MG63 (cell line): ENCODE measurements around the gene IFT122. TPM values are rescaled to one million over a fixed set of nuclear protein-coding genes. Genes with fewer than 3 reads are reported as not detected.

Experiments used
- DNase-seq: peaks from one replicate; pipeline ENCODE4 v3.0.0-alpha.2; 2020
- H3K27me3 ChIP-seq: fragments of 250-450 bp; sonication (Bioruptor Pico); 2 replicates; pipeline ENCODE4 v1.5.1; 2020; ENCODE audit warnings: mild to moderate bottlenecking, moderate library complexity
- H3K36me3 ChIP-seq: fragments of 250-450 bp; sonication (Bioruptor Pico); 2 replicates; pipeline ENCODE4 v1.5.1; 2020; ENCODE audit warnings: mild to moderate bottlenecking, moderate library complexity
- H3K4me3 ChIP-seq: fragments of 250-450 bp; sonication (Bioruptor Pico); 2 replicates; pipeline ENCODE4 v1.5.1; 2020; ENCODE audit warnings: mild to moderate bottlenecking, moderate library complexity
- H3K9me3 ChIP-seq: fragments of 250-450 bp; sonication (Bioruptor Pico); 2 replicates; pipeline ENCODE4 v1.5.1; 2020; ENCODE audit warnings: mild to moderate bottlenecking, moderate library complexity
- total RNA-seq: library from RNA; depleted of rRNA; stranded (reverse); fragments of >200 nt; shearing (Covaris generic); gene quantifications from 2 replicates; pipeline ENCODE4 v1.2.3, GENCODE V29; 2014; ENCODE audit warnings: low replicate concordance

IFT122 gene
- total RNA-seq, 1 experiment from 2014 or later: 25.3 TPM

DNA sequence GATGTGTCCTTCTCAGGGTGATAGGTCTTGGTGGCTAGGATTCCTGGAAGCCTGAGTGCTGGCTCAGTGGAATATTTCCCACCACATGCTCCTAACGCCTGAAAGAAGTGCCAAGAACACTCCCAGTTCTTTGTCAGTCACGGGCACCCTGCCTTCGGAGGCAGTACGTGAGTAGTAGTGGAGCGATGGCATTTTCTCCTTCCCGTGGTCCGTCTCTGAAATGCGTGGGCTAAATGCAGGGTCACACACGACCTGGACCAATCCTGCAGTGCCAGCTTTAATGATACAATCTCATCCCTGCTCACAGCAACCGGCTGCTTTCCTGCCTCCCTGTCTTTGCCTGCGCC is 117.5 kb downstream of the IFT122 start:
- no peak for DNase-seq
- H3K9me3 ChIP-seq: no peaks in the 10 kb centered on the region
- peaks cover 39% of the 10 kb centered on the region for H3K36me3 ChIP-seq
- no peak overlapping the region for H3K4me3 ChIP-seq
- no peaks in the 10 kb centered on the region for H3K27me3 ChIP-seq

DNA sequence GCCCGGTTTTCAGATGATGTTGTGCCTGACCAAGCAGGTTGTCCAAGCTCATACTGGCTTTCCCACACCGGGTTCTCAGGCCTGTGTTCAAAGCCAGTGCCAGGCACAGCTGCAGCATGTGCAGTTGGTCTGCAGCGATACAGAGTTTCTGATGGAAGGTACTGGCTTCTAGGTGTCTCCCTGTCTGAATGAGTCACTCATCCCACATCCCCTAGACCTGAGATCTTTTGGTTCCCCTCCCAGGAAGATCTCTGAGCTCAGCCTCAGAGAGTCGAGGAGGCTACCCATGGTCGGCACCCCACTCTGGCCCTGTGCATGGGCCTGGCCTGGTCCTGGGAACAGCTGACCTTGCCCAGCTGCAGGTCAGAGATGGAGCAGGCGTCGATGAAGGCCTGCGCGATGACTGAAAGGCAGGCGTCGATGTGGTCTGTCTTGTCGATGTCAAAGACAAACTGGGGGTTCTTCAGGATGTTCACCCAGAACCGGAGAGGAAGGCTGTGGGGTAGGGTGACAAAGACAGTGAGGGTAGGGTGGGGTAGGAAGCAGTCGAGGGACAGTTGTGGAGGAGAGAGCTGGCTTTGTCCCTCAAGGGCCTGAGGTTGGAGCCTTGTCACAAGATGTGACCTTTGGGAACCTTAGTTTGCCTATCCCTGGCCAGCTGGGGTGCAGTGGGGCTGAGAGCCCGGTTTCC is 118.2 kb downstream of the IFT122 start:
- Histone ChIP-seq H3K27me3 (no peaks in the 10 kb centered on the region), H3K36me3 (peaks cover 43% of the 10 kb centered on the region), H3K4me3 (no peak overlapping the region), H3K9me3 (no peaks in the 10 kb centered on the region)
- no peak for DNase-seq

DNA sequence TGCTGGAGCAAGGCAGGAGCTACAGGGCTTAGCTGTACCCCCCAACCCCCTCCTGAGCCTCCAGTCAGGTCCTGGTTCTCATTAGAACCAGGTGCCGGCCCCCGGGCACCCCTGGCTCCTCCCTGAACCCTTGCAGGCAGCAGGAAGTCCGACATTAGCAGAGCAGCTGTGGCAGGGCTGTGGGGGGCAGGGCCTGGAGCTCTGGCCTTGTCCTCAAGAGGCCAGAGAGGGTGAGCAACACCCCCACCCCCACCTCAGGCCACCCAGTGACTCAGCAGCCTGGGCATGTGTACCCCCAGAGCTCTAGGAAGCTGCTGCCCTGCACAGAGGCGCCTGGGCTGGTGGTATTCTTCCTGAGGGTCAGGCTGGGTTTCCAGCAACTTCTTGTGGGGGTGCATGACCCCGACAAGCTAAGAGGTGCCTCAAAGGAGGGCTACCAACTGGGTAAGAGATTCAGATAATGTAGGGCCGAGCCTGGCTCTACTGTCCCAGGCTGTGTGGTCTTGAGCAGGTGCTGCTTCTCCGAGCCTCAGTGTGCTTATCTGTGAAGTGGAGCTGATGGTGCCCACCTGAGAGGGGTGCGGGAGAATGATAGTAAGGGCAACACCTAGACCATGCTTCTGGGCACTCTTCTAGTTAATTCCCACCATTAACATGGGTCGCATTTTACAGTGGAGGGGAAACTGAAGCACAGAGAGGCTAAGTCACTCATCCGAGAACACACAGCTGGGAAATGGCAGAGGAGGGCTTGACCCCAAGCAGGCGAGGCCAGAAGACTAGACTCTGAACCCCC is 118.9 kb downstream of the IFT122 start:
- Histone ChIP-seq H3K9me3 (no peaks in the 10 kb centered on the region), H3K27me3 (no peaks in the 10 kb centered on the region), H3K4me3 (no peak overlapping the region), H3K36me3 (peaks cover 45% of the 10 kb centered on the region)
- DNase-seq: peak; percentile 81

DNA sequence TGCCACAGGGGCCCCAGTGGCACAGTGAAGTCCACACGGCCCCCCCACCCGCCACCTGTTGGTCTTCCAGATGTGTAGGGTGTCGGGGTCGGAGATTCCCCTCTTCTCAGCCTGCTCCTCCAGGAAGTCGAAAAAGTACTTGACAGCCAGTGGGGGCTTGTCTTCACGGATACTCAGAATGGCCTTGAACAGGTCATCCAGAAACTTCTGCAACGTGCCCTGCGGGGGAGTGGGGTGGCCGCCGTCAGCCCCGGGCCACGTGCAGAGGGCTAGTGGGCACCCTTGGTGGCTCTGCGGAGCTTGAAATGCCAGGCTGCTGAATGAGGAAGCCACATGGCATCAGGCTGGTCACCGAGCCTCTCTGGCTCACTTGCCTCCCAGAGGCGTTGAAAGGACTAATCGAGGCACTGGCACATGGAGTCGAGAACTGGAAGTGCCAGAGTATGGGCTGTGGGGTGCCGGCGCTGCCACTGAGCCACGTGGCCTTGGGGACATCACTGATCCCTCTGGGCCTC is 119.6 kb downstream of the IFT122 start:
- Histone ChIP-seq H3K4me3 (no peak overlapping the region), H3K27me3 (no peaks in the 10 kb centered on the region), H3K36me3 (peaks cover 47% of the 10 kb centered on the region), H3K9me3 (no peaks in the 10 kb centered on the region)
- DNase-seq: no peak

DNA sequence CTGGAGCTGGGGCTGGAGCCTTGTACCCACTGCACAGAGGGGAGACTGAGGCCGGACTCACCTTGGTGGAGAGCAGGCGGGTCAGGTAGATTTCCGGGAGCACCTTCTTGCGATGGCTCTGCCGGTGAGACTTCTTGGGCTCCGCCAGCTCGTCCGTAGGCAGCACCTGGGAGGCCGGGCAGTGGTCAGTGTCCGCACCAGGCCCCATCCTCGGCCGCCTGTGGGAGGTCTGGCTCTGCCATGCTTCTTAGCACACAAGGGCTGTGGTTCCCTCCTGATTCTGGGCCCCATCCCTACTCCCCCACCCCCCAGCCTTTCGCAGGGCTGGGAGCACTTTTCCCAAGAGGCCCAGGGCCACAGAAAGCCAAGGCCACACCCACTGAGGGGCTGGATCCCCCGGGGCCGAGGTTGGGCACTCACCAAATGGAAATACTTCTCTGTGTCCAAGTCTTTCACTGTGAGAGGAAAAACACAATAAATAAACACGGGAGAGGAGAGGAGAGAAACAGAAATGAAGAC is 120.3 kb downstream of the IFT122 start:
- DNase-seq: peak; percentile 62
- Histone ChIP-seq H3K4me3 (no peak overlapping the region), H3K36me3 (peaks cover 47% of the 10 kb centered on the region), H3K27me3 (no peaks in the 10 kb centered on the region), H3K9me3 (no peaks in the 10 kb centered on the region)

DNA sequence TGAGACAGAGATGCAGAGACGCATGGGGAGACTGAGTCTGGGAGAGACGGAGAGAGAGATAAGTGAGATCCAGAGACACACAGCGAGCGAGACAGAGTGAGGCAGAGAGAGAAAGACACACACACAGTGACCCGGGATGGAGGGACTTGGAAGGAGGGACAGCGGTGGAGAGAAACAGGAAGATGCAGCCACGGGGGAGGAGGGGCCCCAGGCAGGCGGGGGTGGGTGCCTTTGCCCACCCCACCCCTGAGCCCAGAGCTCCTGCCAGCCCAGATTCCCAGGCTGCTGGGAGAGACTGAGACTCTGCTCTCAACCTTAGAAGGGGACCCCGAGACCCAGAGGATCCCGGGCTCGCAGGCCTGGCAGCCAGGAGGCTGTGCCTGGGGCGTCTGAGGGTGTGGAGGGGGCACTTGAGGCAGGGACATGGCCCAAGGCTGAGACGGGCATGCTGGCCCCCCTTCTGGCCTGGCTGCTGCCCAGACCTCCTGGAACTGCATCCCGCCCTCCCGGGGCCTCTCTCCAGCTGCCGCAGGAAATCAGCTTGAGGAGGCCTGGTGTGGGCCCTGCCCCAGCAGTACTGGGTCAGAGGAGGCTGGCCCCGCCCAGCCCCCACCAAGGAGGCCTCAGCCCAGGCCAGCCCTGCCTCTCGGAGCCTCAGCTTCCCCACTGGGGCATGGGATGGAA is 121.0 kb downstream of the IFT122 start:
- Histone ChIP-seq H3K27me3 (no peaks in the 10 kb centered on the region), H3K36me3 (peaks cover 47% of the 10 kb centered on the region), H3K4me3 (no peak overlapping the region), H3K9me3 (no peaks in the 10 kb centered on the region)
- peak; percentile 89 for DNase-seq

DNA sequence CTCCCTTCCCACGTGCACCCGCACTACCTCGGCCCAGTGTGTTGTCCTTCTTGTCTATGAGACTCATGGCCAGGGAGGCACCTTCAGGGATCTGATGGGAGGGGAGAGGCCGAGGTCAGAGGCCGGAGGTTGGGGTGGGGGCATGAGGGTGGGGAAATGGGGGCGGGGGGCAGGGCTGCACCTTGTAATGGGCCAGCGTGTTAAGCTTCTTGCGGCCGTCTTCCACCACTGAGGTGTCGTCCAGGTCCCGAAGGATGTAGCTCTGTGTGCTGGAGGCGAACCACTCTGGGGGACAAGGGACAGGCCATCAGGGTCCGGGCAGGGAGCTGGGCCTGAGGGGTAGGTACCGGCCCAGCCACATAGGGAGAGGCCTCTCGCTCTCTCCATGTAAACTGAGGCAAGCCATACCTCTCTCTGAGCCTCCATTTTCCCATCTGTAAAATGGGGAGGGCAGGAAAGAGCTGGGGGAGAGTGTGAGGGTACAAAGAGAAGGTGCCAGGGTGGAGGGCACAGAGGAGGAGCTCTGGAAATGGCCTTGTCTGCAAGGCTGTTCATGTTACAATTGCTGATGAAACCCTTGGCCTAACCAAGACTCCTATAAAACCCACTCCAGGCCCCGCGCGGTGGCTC is 121.7 kb downstream of the IFT122 start:
- Histone ChIP-seq H3K9me3 (no peaks in the 10 kb centered on the region), H3K27me3 (no peaks in the 10 kb centered on the region), H3K4me3 (no peak overlapping the region), H3K36me3 (peaks cover 47% of the 10 kb centered on the region)
- DNase-seq: no peak

DNA sequence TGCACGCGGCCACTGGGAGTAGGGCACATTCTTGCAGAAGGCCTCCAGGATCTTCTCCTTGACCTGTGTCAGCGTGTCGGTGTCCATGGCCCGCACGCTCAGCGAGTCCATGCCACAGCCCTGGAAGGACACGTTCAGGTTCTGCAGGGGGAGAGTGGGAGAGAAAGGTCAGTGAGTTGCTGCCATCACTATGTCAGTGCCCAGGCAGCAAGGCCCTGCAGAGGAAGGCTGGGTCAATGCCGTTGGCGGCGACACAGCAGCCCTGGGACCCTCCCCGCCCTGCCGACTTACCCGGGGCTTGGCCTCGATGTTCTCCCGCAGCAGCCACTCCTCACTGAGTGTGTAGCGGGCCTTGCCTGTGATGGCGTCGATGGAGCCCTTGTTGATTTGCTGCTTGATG is 122.8 kb downstream of the IFT122 start:
- H3K36me3 ChIP-seq: peaks cover 48% of the 10 kb centered on the region
- H3K4me3 ChIP-seq: no peak overlapping the region
- H3K9me3 ChIP-seq: no peaks in the 10 kb centered on the region
- no peaks in the 10 kb centered on the region for H3K27me3 ChIP-seq
- no peak for DNase-seq

DNA sequence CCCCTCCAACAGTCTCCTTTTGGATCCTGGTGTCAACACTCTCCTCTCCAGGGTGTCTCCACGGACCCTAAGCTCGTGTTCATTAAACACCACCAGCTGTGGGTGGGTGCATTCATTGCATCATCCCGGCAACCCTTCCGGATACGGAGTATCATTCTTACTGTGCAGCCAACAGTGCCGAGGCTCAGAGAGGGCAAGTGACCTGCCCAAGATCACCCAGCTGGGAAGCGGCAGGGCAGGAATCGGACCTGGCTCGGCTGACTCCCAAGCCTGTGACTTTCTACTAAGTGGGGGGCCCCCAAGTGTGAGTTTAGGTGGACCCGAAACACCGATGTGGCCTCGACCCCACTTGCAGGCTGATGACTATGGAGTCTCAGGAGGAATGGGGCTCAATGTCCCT is 123.3 kb downstream of the IFT122 start:
- peaks cover 43% of the 10 kb centered on the region for H3K36me3 ChIP-seq
- no peak overlapping the region for H3K4me3 ChIP-seq
- H3K9me3 ChIP-seq: no peaks in the 10 kb centered on the region
- H3K27me3 ChIP-seq: no peaks in the 10 kb centered on the region
- no peak for DNase-seq

DNA sequence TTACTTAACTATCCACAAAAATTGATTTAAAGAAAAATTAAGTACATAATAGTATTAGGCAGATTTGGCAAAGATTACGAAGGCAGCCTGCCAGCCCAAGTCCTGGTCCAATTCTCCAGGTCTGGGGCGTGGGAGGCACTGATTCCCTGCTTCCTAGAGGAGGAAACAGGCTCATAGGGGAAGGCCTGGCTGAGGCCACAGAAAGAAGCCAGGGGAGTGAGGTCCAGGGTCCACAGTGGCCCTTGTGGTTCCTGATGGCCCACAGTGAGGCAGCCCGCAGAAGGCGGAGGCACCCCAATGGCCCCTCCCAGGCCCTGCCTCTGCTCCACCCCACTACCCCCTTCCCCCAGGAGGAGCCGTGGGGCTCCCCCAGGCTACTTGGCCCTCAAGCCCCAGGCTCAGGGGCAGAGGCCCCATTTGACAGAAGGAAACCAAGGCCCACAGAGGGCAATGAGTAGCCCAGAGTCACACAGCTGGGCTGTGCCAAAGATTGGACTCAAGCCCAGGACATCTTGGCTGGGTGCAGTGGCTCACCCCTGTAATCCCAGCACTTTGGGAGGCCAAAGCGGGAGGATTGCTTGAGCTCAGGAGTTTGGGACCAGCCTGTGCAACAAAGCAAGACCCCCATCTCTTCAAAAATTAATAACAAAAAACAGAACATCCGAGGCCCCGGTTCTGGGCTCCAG is 124.0 kb downstream of the IFT122 start:
- DNase-seq: peak; percentile 68
- no peaks in the 10 kb centered on the region for H3K9me3 ChIP-seq
- peaks cover 40% of the 10 kb centered on the region for H3K36me3 ChIP-seq
- H3K4me3 ChIP-seq: no peak overlapping the region
- H3K27me3 ChIP-seq: no peaks in the 10 kb centered on the region

DNA sequence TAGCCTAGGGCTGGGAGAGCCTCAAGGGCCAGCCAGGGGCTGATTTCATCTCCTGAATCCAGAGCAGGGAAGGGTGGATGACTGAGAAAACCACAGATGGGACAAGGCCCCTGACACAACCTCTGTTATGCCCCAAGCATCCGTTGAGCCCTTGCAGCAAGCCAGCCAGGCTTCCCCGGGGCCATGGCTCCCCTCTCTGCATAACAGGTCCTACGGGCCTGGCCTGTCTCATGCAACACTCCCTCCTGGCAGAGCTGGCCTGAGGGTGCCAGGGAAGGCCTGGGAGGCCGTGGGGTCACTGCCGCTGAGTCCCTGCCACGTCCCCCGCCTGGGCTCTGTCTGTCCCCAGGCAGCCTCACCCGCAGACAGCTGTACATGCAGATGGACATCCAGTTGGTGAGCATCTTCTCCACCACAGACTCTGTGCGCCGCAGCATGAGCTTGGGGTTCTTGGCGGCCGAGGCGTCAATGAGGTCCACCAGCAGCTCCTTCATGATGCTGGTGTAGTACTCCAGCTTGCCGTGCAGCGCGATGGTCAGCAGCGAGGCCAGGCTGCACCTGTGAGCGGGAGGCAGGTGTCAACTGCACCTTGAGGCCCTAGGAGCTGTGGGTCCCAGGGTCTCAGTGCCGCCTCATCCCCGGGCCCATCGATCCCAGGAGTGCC is 125.1 kb downstream of the IFT122 start:
- no peaks in the 10 kb centered on the region for H3K9me3 ChIP-seq
- H3K36me3 ChIP-seq: peaks cover 30% of the 10 kb centered on the region
- no peak for DNase-seq
- H3K4me3 ChIP-seq: no peak overlapping the region
- no peaks in the 10 kb centered on the region for H3K27me3 ChIP-seq

DNA sequence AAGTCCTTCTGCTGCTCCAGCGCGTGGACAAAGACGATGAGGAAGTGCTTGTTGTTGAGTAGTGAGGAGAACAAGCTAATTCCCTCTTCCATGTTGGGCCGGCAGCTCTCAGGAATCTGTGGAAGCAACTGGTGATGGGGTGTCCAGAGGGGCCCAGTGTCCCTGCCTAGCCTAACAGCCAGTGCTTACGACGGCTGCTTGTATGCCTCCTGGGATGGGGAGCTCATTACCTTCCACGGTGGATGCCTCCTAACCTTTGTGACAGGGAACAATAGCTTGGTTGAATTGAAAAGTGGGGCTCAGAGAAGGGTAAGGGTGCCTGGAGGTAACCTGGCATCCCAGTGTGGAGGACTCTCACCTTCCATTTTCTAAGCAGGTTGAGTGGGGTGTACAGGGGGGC is 125.9 kb downstream of the IFT122 start:
- no peak overlapping the region for H3K4me3 ChIP-seq
- H3K36me3 ChIP-seq: peaks cover 23% of the 10 kb centered on the region
- no peak for DNase-seq
- no peaks in the 10 kb centered on the region for H3K9me3 ChIP-seq
- no peaks in the 10 kb centered on the region for H3K27me3 ChIP-seq

DNA sequence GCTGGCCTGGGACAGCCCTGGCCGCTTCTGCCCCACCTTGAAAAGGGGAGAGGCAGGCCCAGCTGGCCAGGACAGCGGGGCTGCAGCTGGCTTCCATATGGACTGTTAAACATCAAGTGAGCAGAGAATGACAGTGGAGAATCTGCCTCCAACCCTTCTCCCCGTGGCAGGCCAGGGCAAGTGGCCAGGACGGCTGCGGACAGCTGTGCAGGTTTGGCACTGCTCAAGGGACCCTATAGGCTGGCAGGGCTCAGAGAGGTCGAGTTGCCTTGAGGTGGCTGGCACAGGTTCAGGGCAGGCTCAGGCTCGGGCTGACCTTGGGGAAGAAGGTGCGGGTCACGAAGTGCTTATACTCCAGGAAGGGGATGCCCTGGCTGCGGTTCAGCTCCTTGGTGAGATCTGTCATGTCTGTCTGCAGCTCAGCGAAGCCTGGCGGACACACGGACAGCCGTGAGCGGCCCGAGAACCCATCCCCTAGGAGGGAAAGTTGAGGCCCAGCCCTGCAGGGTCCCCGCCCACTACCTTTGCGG is 127.2 kb downstream of the IFT122 start:
- no peak overlapping the region for H3K4me3 ChIP-seq
- no peaks in the 10 kb centered on the region for H3K27me3 ChIP-seq
- peak; percentile 34 for DNase-seq
- peaks cover 15% of the 10 kb centered on the region for H3K36me3 ChIP-seq
- no peaks in the 10 kb centered on the region for H3K9me3 ChIP-seq

DNA sequence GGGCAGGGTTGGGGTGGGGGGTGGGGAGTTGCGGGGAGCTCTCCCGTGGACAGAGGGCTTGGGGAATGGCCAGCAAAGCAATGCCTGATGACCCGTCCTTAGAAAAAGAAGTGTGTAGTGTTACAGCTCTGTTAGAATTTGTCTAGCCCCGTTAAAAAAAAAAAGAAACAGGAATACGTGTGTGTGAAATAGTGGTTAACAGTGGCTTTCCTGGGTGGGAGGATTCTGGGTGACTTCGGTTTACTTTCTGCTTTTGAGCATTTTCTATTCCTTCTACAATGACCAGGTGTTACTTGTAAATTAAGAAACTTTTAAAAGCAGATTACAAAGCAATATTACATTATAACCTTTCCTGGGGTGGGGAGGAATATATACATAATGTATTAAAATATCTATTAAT is 127.9 kb downstream of the IFT122 start:
- no peak for DNase-seq
- Histone ChIP-seq H3K27me3 (no peaks in the 10 kb centered on the region), H3K36me3 (peaks cover 8% of the 10 kb centered on the region), H3K4me3 (no peak overlapping the region), H3K9me3 (no peaks in the 10 kb centered on the region)

DNA sequence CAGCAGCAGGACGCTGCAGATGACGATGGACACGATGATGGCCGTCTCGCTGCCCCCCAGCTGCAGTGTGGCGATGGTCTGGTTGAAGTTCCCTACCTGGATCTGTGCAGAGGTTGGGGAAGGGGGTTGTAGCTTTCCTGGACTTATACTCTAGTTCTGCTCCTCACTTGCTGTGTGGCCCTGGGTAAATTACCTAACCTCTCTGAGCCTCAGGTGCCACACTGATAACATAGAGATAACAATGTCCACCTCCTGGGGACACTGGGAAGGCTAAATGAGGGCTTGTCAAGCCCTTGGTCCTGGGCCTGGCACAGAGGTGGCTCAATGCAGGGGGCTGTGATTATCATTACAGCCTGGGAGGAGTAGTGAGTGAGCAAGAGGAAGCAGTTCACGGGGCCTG is 129.8 kb downstream of the IFT122 start:
- H3K9me3 ChIP-seq: no peaks in the 10 kb centered on the region
- DNase-seq: no peak

More for the DNA sequence above, 129.8 kb downstream of the IFT122 start:
- Histone ChIP-seq H3K36me3 (peaks cover 4% of the 10 kb centered on the region; the same call in 1 of the 2 replicates), H3K4me3 (no peak overlapping the region), H3K27me3 (no peaks in the 10 kb centered on the region)
